ENCODE measurements around the gene KLHL3.

- TF ChIP-seq CTCF (IDR thresholded peaks at IDR 0.05) (no peak), POLR2A (IDR thresholded peaks at IDR 0.05) (no peak)
Observed at GRCh38 chr5:137757634-137758033, 21.7 kb upstream of the KLHL3 start.
